HEK293 (cell line): Measurements from ENCODE around the gene CORO1A.

Source experiments
- BCL11B ChIP-seq: fragments of 450-650 bp; formaldehyde crosslinking; IDR thresholded peaks from 2 replicates; pipeline ENCODE4 v1.5.1; 2016; ENCODE audit warnings: low read depth, missing biosample characterization, missing genetic modification characterization
- CTCF ChIP-seq: fragments of 450-650 bp; formaldehyde crosslinking; IDR thresholded peaks from 2 replicates; pipeline ENCODE4 v1.5.1; 2016; ENCODE audit warnings: missing biosample characterization, missing genetic modification characterization
- KLF16 ChIP-seq: fragments of 450-650 bp; formaldehyde crosslinking; IDR thresholded peaks from 2 replicates; pipeline ENCODE4 v1.5.1; 2017; ENCODE audit warnings: missing biosample characterization, missing genetic modification characterization
- KLF9 ChIP-seq: fragments of 450-650 bp; formaldehyde crosslinking; IDR thresholded peaks from 2 replicates; pipeline ENCODE4 v1.5.1; 2016; ENCODE audit warnings: missing biosample characterization, missing genetic modification characterization, low read depth
- RBAK ChIP-seq: fragments of 450-650 bp; formaldehyde crosslinking; IDR thresholded peaks from 2 replicates; pipeline ENCODE4 v1.5.1; 2016; ENCODE audit warnings: missing biosample characterization, missing genetic modification characterization
- YY1 ChIP-seq: fragments of 450-650 bp; formaldehyde crosslinking; IDR thresholded peaks from 2 replicates; pipeline ENCODE4 v1.5.1; 2018; ENCODE audit warnings: missing biosample characterization, missing genetic modification characterization
- ZNF239 ChIP-seq: fragments of 450-650 bp; formaldehyde crosslinking; IDR thresholded peaks from 2 replicates; pipeline ENCODE4 v1.5.1; 2016; ENCODE audit warnings: missing biosample characterization, missing genetic modification characterization
- ZNF274 ChIP-seq, 2 experiments: fragments of 200-500 bp in 1 of 2; fragments of 450-650 bp in 1 of 2; sonication (Bioruptor generic) in 1 of 2; formaldehyde crosslinking in 1 of 2; IDR thresholded peaks; 2 replicates each; pipeline versions ENCODE4 v1.5.1 to v1.6.1; 2014 to 2016; ENCODE audit warnings: borderline replicate concordance in 1 of 2, inconsistent platforms in 1 of 2, low read length in 1 of 2, missing biosample characterization in 1 of 2, missing genetic modification characterization in 1 of 2
- ZNF280C ChIP-seq: fragments of 450-650 bp; formaldehyde crosslinking; IDR thresholded peaks from 2 replicates; pipeline ENCODE4 v1.5.1; 2016; ENCODE audit warnings: missing biosample characterization, missing genetic modification characterization
- ZNF311 ChIP-seq: fragments of 450-650 bp; formaldehyde crosslinking; IDR thresholded peaks from 2 replicates; pipeline ENCODE4 v1.5.1; 2017; ENCODE audit warnings: missing biosample characterization, missing genetic modification characterization, borderline replicate concordance
- ZNF658 ChIP-seq: fragments of 450-650 bp; formaldehyde crosslinking; IDR thresholded peaks from 2 replicates; pipeline ENCODE4; 2016; ENCODE audit warnings: missing biosample characterization, missing genetic modification characterization
- ZSCAN5A ChIP-seq: fragments of 450-650 bp; formaldehyde crosslinking; IDR thresholded peaks from 2 replicates; pipeline ENCODE4 v1.5.1; 2016; ENCODE audit warnings: missing biosample characterization, missing genetic modification characterization
- TF ChIP-seq, protein P1 (sequence below): fragments of 450-650 bp; formaldehyde crosslinking; IDR thresholded peaks from 2 replicates; pipeline ENCODE4 v1.5.1; 2016; ENCODE audit warnings: missing biosample characterization, missing genetic modification characterization
- TF ChIP-seq, protein P2 (sequence below): fragments of 450-650 bp; formaldehyde crosslinking; IDR thresholded peaks from 2 replicates; pipeline ENCODE4 v1.5.1; 2016; ENCODE audit warnings: missing biosample characterization, missing genetic modification characterization, borderline replicate concordance

GRCh38 chr16:30157214-30157613 is 26.2 kb upstream of the CORO1A start:
- TF ChIP-seq CTCF (tag by site-specific recombination) (no peak), YY1 (no peak), ZNF311 (no peak), ZNF280C (tag by site-specific recombination) (no peak), KLF16 (no peak), ZSCAN5A (no peak), ZNF658 (tag by site-specific recombination) (no peak), ZNF239 (tag by site-specific recombination) (no peak), ZNF274 (IDR thresholded peaks at IDR 0.05; ENCODE audit: low read length) (no peak), ZNF274 (tag by site-specific recombination; IDR thresholded peaks at IDR 0.05; ENCODE audit: borderline replicate concordance) (no peak), KLF9 (tag by site-specific recombination) (no peak), BCL11B (tag by site-specific recombination) (no peak), RBAK (tag by site-specific recombination) (no peak)
- TF ChIP-seq, protein P1, sequence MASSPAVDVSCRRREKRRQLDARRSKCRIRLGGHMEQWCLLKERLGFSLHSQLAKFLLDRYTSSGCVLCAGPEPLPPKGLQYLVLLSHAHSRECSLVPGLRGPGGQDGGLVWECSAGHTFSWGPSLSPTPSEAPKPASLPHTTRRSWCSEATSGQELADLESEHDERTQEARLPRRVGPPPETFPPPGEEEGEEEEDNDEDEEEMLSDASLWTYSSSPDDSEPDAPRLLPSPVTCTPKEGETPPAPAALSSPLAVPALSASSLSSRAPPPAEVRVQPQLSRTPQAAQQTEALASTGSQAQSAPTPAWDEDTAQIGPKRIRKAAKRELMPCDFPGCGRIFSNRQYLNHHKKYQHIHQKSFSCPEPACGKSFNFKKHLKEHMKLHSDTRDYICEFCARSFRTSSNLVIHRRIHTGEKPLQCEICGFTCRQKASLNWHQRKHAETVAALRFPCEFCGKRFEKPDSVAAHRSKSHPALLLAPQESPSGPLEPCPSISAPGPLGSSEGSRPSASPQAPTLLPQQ: no peak
- TF ChIP-seq, protein P2, sequence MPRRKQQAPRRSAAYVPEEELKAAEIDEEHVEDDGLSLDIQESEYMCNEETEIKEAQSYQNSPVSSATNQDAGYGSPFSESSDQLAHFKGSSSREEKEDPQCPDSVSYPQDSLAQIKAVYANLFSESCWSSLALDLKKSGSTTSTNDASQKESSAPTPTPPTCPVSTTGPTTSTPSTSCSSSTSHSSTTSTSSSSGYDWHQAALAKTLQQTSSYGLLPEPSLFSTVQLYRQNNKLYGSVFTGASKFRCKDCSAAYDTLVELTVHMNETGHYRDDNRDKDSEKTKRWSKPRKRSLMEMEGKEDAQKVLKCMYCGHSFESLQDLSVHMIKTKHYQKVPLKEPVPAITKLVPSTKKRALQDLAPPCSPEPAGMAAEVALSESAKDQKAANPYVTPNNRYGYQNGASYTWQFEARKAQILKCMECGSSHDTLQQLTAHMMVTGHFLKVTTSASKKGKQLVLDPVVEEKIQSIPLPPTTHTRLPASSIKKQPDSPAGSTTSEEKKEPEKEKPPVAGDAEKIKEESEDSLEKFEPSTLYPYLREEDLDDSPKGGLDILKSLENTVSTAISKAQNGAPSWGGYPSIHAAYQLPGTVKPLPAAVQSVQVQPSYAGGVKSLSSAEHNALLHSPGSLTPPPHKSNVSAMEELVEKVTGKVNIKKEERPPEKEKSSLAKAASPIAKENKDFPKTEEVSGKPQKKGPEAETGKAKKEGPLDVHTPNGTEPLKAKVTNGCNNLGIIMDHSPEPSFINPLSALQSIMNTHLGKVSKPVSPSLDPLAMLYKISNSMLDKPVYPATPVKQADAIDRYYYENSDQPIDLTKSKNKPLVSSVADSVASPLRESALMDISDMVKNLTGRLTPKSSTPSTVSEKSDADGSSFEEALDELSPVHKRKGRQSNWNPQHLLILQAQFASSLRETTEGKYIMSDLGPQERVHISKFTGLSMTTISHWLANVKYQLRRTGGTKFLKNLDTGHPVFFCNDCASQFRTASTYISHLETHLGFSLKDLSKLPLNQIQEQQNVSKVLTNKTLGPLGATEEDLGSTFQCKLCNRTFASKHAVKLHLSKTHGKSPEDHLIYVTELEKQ (tag by site-specific recombination): no peak
